Measurements from ENCODE around the gene ZNF485. TPM values are rescaled to one million over a fixed set of nuclear protein-coding genes. Genes with fewer than 3 reads are reported as not detected.

The ZNF485 gene
- total and polyA plus RNA-seq, 10 of the 15 experiments (the other 5 are each of a cell fraction or from before 2014, with no cell fraction given): 3.2 to 7.6 (median 5.1) TPM

DNA sequence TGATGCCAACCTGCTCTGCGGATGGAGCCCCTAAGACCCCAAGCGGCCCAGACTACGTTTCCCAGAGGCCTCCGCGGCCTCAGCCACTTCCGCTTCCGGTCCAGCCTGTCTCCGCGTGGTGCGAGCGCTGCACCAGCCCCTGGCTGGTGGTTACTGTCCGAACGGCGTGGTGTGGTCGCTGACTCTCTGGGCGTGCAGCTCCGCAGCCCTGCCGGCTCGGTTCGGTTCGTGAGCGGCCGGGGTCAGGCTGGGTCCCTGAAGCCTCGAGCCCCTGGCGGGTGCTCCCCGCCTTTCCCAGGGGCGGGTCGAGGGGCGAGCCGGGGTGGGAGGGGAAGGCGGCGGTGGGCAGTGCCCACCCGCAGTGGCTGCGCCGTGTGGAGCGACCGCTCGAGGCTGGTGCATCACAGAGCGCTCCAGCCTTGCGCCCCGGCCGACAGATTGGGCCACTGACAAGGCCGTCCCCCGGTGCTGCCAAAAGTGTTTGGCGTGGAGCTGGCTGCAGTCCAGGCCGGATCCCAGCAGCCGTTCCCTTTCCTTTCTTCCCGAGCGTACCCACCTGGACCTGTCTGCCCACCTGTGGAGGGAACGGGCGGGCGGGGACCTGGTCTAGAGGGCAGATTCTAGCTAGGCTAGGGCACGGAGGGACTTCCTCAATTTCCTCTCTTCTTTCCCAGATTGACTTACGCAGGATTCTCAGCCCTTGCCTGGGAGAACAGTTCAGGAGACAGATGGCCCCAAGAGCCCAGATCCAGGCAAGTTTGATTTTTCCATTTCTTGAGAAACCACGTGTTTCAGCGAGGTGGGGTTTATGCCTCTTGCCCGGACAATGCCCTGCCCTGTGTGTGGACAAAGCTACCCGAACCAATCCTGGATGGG lies at the start of gene ZNF485 (continued):
- no peak for TF ChIP-seq IRF3 (IDR thresholded peaks at IDR 0.05)
- TF ChIP-seq CHD1 (IDR thresholded peaks at IDR 0.05; ENCODE audit: low read depth, low read length): no peak
- TF ChIP-seq EGR1 (IDR thresholded peaks at IDR 0.05; ENCODE audit: borderline replicate concordance in 1 of 2, low read depth in 2 of 2, low read length in 2 of 2): no peak
- TF ChIP-seq, protein P1, sequence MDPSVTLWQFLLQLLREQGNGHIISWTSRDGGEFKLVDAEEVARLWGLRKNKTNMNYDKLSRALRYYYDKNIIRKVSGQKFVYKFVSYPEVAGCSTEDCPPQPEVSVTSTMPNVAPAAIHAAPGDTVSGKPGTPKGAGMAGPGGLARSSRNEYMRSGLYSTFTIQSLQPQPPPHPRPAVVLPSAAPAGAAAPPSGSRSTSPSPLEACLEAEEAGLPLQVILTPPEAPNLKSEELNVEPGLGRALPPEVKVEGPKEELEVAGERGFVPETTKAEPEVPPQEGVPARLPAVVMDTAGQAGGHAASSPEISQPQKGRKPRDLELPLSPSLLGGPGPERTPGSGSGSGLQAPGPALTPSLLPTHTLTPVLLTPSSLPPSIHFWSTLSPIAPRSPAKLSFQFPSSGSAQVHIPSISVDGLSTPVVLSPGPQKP (IDR thresholded peaks at IDR 0.05; ENCODE audit: low read depth, low read length): peak; percentile 91
- TF ChIP-seq, protein P2, sequence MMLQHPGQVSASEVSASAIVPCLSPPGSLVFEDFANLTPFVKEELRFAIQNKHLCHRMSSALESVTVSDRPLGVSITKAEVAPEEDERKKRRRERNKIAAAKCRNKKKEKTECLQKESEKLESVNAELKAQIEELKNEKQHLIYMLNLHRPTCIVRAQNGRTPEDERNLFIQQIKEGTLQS (IDR thresholded peaks at IDR 0.05; ENCODE audit: borderline replicate concordance, extremely low read depth, low read depth, low read length): no peak
- peak; percentile 98 for TF ChIP-seq GABPA (IDR thresholded peaks at IDR 0.05; ENCODE audit: low read depth)
- no peak for TF ChIP-seq RAD51 (IDR thresholded peaks at IDR 0.05)
- TF ChIP-seq NR2C2 (IDR thresholded peaks at IDR 0.05; ENCODE audit: borderline replicate concordance, control insufficient read depth, insufficient read length, low read depth): no peak
- TF ChIP-seq NRF1 (conservative IDR thresholded peaks at IDR 0.05; ENCODE audit: low read depth, low read length): no peak
- TF ChIP-seq BCL3 (IDR thresholded peaks at IDR 0.05; ENCODE audit: borderline replicate concordance, insufficient read depth, low read depth, low read length, poor library complexity, severe bottlenecking): no peak
- no peak for TF ChIP-seq KLF5 (IDR thresholded peaks at IDR 0.05; ENCODE audit: partially characterized antibody)
- peak; percentile 70 for TF ChIP-seq IKZF1 (conservative IDR thresholded peaks at IDR 0.05)
- TF ChIP-seq EP300 (IDR thresholded peaks at IDR 0.05; ENCODE audit: borderline replicate concordance in 1 of 2, control insufficient read depth in 1 of 2, low read depth in 2 of 2, low read length in 2 of 2): no peak
- no peak for TF ChIP-seq ZNF622 (IDR thresholded peaks at IDR 0.05)
- TF ChIP-seq MXI1 (IDR thresholded peaks at IDR 0.05; ENCODE audit: low read depth, low read length): peak; percentile 97
- no peak for TF ChIP-seq MLLT1 (IDR thresholded peaks at IDR 0.05)
- TF ChIP-seq JUNB (IDR thresholded peaks at IDR 0.05): no peak
- no peak for TF ChIP-seq ZBTB11 (CRISPR knock-in tag; IDR thresholded peaks at IDR 0.05)
